ENCODE measurements around the gene NEMP1.
A peak's percentile ranks its signal among the peaks of the same experiment; 100 is the strongest.

The NEMP1 gene

GRCh38 chr12:57112492-57113294, 34.1 kb upstream of the NEMP1 start:
- Mint-ChIP-seq H3K36me3 (ENCODE audit: low read depth) (peaks cover 13% of the 10 kb centered on the region), H3K27ac (peak overlapping the region; percentile 94), H3K9me3 (no peaks in the 10 kb centered on the region), H3K4me3 (peak overlapping the region; percentile 89), H3K27me3 (ENCODE audit: low read depth) (peaks cover 12% of the 10 kb centered on the region), H3K4me1 (ENCODE audit: low read depth) (peaks cover 32% of the 10 kb centered on the region)
- DNase-seq (ENCODE audit: low spot score), result no peak

DNA sequence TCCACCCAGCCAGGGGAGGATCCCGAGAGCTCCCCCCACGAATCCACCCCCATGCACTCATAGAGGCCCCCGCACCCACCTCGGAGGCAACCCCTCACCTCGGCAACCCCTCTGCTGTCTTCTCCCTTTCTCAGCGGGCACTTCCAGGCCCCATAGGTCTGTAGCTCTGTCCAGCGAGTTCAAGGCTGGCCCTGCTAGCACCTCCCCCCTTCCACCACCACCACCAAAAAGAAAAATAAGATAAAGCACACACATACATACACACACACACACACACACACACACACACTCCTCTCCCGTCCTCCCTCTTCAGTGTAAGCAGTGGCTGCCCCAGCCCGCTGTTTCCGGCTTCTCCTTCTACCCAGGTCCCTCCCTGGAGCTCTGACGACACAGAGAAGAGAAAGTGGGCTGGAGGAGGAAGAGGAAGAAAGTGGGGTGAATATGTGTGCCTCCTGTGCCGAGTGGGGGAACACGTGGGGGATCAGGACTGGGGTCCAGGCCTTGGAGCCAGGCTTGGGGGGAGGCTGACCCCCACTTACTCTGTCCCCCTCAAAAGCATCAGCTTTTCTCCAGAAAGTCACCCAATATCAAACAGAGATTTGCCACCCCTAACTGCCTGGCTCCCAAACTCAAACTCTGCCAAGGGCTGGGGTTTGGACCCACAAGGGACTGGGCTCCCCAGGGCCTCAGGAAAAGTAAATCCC, 32.6 kb upstream of the NEMP1 start, which contains the start of gene STAT6:
STAT6 (minus strand) TSS at position 332 of the 704 bp plus-strand sequence. CDS start 3,084 bp downstream, outside the sequence.
- peaks cover 40% of the 10 kb centered on the region for H3K4me1 Mint-ChIP-seq (ENCODE audit: low read depth)

DNA sequence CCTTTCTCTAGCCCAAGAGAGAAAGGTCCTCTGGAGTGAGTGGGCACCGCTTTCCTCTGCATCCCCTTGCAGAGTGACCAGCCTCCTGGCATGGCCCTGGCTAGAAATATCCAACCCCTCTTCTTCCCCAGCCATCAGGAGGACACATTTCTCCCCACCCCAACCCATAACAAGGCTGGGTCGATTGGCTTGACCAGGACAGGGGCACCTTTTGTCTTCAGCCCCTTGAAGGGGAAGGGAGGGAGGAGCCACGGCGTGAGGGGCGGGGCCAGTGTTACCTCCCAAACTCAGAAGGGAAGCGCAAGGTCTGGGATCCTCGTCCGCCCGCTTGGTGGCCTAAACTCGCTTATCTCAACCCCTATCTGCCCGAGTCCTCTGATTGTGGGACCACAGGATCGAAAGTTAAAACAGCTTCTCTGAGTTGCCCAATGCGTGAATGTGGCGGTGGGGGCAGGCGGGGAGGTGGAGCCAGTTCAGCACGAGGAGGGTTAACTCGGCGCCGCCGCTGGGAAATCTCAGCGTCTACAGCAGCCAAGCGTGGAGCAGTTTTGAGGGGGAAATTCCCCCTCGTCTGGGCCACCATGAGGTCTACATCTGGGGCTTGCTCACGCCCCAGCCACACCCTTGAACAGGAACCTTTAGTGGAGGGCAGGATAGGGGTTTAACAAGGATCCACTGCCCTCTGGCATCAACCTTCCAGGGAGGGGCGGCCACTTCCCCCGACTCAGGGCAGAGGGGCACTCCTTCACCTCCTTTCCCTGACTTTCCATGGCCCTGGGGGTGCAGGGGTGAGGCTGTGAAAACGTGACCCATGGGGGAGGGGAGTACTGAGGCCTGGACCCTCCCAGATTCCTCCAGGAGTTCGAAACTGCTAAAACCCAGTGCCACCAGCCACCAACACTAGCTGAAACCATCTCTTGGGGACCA, 31.8 kb upstream of the NEMP1 start:
- Mint-ChIP-seq H3K4me3 (peak overlapping the region; percentile 89), H3K27ac (peak overlapping the region; percentile 94), H3K27me3 (ENCODE audit: low read depth) (no peaks in the 10 kb centered on the region), H3K4me1 (ENCODE audit: low read depth) (peaks cover 40% of the 10 kb centered on the region), H3K9me3 (no peaks in the 10 kb centered on the region), H3K36me3 (ENCODE audit: low read depth) (peaks cover 27% of the 10 kb centered on the region)
- DNase-seq (ENCODE audit: low spot score), result peak; percentile 75

More for the DNA sequence above, 32.6 kb upstream of the NEMP1 start, which contains the start of gene STAT6:
- peak; percentile 80 for DNase-seq (ENCODE audit: low spot score)
- peak within 1 kb of the TSS; percentile 89 for H3K4me3 Mint-ChIP-seq
- peaks cover 6% of the 10 kb centered on the region for H3K27me3 Mint-ChIP-seq (ENCODE audit: low read depth)
- peaks cover 25% of the 10 kb centered on the region for H3K36me3 Mint-ChIP-seq (ENCODE audit: low read depth)
- peak within 1 kb of the TSS; percentile 94 for H3K27ac Mint-ChIP-seq
- no peaks in the 10 kb centered on the region for H3K9me3 Mint-ChIP-seq

DNA sequence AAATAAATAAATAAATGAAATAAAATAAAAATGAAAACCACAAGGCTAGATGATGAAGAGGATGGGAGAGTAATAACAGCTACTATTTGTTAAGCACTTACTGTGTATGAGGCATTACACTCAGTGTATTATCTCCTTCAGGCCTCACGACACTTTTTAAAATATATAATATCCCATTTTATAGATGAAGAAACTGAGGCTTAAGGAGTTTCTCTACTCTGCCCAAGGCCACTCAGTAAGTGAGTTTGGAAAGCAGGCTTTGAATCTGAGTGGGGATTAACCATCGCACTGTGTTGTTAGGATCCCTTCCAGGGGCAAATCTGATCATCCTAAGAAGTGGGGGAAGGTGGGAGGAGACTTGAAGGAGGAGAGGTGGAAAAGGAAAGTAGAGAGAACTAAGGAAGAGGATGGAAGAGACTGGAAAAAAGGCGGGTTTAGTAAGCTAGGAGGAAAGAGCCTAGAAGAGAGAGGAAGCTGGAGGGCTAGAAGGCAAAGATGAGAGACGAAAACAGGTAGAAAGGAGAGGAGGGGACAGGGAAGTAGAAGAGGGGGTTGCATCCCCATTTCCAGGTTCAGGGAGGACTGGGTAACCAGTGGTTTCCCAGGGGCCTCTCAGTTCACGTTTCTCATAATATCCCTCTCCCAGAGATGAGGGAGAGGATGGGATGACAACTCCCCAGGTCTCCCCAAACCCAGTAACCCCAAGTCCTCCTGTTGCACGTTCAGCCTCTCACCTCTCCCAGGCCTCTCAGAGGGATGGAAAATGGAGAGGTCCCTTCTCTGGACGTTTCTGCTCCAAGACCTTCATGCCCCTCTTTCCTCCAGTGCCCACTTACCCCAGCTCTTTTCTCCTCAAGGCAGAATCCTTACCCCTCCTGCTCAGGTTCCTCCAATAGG, 30.9 kb upstream of the NEMP1 start:
- H3K27ac Mint-ChIP-seq, result peak overlapping the region; percentile 94
- H3K36me3 Mint-ChIP-seq (ENCODE audit: low read depth), result peaks cover 33% of the 10 kb centered on the region
- peak overlapping the region; percentile 89 for H3K4me3 Mint-ChIP-seq
- H3K4me1 Mint-ChIP-seq (ENCODE audit: low read depth), result peaks cover 41% of the 10 kb centered on the region
- DNase-seq (ENCODE audit: low spot score), result no peak
- H3K27me3 Mint-ChIP-seq (ENCODE audit: low read depth), result no peaks in the 10 kb centered on the region
- no peaks in the 10 kb centered on the region for H3K9me3 Mint-ChIP-seq

DNA sequence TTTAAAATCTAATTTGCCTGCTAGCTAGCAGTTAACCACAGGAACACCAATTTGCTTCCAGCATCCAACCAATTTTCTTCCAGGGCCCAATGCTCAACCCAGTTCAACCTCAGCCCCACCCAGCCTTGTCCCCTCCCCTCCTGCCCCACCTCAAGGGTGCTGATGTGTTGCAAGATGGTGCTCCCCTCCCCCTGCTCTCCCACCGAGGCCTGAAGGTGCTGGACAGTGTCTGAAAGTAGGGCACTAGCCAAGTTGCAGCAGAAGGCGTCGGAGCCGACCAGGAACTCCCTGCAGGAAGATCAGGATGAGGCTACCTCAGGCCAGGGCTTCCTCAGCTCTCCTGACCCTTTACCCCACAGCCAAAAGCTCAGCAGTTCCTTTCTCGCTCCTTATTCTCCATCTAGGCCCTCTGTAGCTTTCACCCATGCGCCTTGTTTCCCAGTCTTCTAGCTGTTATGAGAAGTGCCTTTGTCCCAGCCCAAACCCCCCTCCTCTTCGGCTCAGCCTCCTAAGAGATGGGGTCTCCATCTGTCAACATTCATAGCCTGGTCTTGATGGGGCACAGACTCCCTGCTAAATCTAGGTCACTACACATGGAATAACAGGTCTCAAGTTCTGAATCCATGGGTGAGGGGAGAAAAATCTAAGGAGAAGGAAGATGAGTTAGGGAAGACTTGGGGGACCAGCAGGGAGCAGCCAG, 29.0 kb upstream of the NEMP1 start:
- Mint-ChIP-seq H3K4me1 (ENCODE audit: low read depth) (peaks cover 39% of the 10 kb centered on the region), H3K27ac (no peak overlapping the region), H3K4me3 (no peak overlapping the region), H3K27me3 (ENCODE audit: low read depth) (no peaks in the 10 kb centered on the region), H3K36me3 (ENCODE audit: low read depth) (peaks cover 40% of the 10 kb centered on the region), H3K9me3 (no peaks in the 10 kb centered on the region)
- DNase-seq (ENCODE audit: low spot score), result no peak

GRCh38 chr12:57106021-57106708, 27.6 kb upstream of the NEMP1 start:
- H3K27me3 Mint-ChIP-seq (ENCODE audit: low read depth), result no peaks in the 10 kb centered on the region
- peaks cover 27% of the 10 kb centered on the region for H3K4me1 Mint-ChIP-seq (ENCODE audit: low read depth)
- no peak for DNase-seq (ENCODE audit: low spot score)
- H3K27ac Mint-ChIP-seq, result peak overlapping the region; percentile 65
- H3K9me3 Mint-ChIP-seq, result no peaks in the 10 kb centered on the region
- H3K36me3 Mint-ChIP-seq (ENCODE audit: low read depth), result peaks cover 46% of the 10 kb centered on the region
- no peak overlapping the region for H3K4me3 Mint-ChIP-seq

DNA sequence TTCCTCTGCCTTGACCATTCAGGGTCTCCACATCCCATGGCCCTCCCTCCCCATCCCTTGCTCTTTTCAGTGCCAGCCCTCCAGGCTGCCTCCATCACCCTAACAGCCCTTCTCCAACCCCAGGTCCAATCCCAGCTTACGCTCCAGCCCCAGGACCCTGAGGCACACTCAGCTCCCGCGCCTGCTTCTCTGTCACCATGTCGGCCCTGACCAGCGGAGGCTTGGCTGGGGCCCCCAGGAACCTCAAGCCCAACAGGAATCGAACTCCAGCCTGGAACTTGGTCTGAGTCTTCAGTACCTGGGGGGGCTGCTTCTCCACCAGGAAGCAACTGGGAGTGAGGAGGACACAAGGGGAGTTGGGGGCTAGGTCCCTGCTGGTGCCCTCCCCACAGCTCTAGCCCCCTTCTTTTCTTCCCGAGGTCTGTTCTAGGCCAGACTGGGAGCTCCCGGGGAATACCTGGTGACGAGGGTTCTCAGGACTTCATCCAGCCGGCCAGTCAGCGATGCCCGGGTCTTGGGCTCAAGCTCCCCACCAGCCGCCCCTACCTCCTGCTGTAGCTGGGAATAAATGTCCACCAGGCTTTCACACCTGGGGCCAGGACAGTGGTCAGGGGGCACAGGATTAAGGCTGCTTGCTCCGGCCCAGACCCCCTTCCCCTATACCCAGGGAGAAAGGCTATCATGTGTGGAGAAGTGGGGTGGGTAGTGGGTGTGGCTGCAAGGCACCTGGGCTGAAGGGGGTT, 26.6 kb upstream of the NEMP1 start:
- Mint-ChIP-seq H3K4me3 (no peak overlapping the region), H3K27me3 (ENCODE audit: low read depth) (no peaks in the 10 kb centered on the region), H3K4me1 (ENCODE audit: low read depth) (peaks cover 30% of the 10 kb centered on the region), H3K27ac (no peak overlapping the region), H3K9me3 (no peaks in the 10 kb centered on the region), H3K36me3 (ENCODE audit: low read depth) (peaks cover 46% of the 10 kb centered on the region)
- no peak for DNase-seq (ENCODE audit: low spot score)

DNA sequence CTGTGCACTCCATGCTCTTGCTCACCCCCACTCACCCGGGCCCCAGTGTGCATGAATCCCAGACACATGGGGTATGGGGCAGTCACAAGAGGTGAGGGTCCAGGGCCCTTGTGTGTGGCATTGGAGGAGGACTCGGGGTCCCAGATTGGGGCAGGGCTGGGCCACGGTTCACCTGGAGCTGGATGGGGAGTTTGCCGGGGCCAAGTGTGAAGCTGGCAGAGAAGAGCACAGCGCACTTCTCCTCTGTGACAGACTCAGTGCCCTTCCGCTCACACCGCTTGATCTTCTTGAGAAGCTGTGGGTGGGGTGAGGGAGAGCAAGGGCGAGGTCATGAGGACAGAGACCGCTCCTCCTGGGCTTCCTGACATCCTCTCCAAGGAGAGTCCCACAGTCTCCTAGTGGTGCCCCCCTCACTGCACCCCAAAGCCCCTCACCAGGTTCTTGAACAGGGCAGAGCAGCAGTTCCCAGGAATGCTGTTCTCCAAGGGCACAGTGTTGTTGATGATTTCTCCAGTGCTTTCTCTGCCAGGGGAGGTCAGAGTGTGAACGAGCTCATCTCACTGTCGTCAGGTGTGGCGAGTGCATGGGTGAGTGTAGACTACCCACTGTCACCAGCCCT, 25.8 kb upstream of the NEMP1 start:
- H3K27ac Mint-ChIP-seq, result no peak overlapping the region
- H3K36me3 Mint-ChIP-seq (ENCODE audit: low read depth), result peaks cover 51% of the 10 kb centered on the region
- no peaks in the 10 kb centered on the region for H3K27me3 Mint-ChIP-seq (ENCODE audit: low read depth)
- no peak overlapping the region for H3K4me3 Mint-ChIP-seq
- no peaks in the 10 kb centered on the region for H3K9me3 Mint-ChIP-seq
- peaks cover 26% of the 10 kb centered on the region for H3K4me1 Mint-ChIP-seq (ENCODE audit: low read depth)
- DNase-seq (ENCODE audit: low spot score), result no peak

- no peaks in the 10 kb centered on the region for H3K27me3 Mint-ChIP-seq (ENCODE audit: low read depth)
- H3K4me3 Mint-ChIP-seq, result no peak overlapping the region
- no peaks in the 10 kb centered on the region for H3K9me3 Mint-ChIP-seq
- DNase-seq (ENCODE audit: low spot score), result no peak
- peaks cover 55% of the 10 kb centered on the region for H3K36me3 Mint-ChIP-seq (ENCODE audit: low read depth)
- H3K27ac Mint-ChIP-seq, result no peak overlapping the region
- peaks cover 26% of the 10 kb centered on the region for H3K4me1 Mint-ChIP-seq (ENCODE audit: low read depth)
Observed at GRCh38 chr12:57103856-57104255, 25.3 kb upstream of the NEMP1 start.

- DNase-seq (ENCODE audit: low spot score), result no peak
- Mint-ChIP-seq H3K27me3 (ENCODE audit: low read depth) (no peaks in the 10 kb centered on the region), H3K4me3 (no peak overlapping the region), H3K27ac (no peak overlapping the region), H3K9me3 (no peaks in the 10 kb centered on the region), H3K36me3 (ENCODE audit: low read depth) (peaks cover 56% of the 10 kb centered on the region), H3K4me1 (ENCODE audit: low read depth) (peaks cover 15% of the 10 kb centered on the region)
Observed at GRCh38 chr12:57101892-57102695, 23.5 kb upstream of the NEMP1 start.

- H3K9me3 Mint-ChIP-seq, result no peaks in the 10 kb centered on the region
- no peak for DNase-seq (ENCODE audit: low spot score)
- no peaks in the 10 kb centered on the region for H3K27me3 Mint-ChIP-seq (ENCODE audit: low read depth)
- H3K4me1 Mint-ChIP-seq (ENCODE audit: low read depth), result peaks cover 21% of the 10 kb centered on the region
- no peak overlapping the region for H3K4me3 Mint-ChIP-seq
- peaks cover 60% of the 10 kb centered on the region for H3K36me3 Mint-ChIP-seq (ENCODE audit: low read depth)
- H3K27ac Mint-ChIP-seq, result no peak overlapping the region
Observed at GRCh38 chr12:57099766-57100165, 21.2 kb upstream of the NEMP1 start.
